OCI-M2 (cell line): ENCODE measurements around the gene FAM98A.

Source experiments
- DNase-seq: peaks from one replicate; lab custom pipeline; 2025; ENCODE audit not compliant: unreplicated experiment; lab: John Stamatoyannopoulos, UW

The FAM98A gene

GRCh38 chr2:33599175-33599942 lies at the start of gene FAM98A:
FAM98A (minus strand) TSS chr2:33599299; CDS start chr2:33599221, 78 bp downstream.
- peak; percentile 86 for DNase-seq

GRCh38 chr2:33645861-33646260 lies 46.8 kb upstream of the FAM98A start:
- DNase-seq: no peak

GRCh38 chr2:33644215-33644614 lies 45.1 kb upstream of the FAM98A start:
- DNase-seq: no peak

- no peak for DNase-seq
These were observed 36.9 kb upstream of the FAM98A start for GRCh38 chr2:33636001-33636400.

- DNase-seq: no peak
These were observed 35.3 kb upstream of the FAM98A start for GRCh38 chr2:33634261-33634910.

GRCh38 chr2:33633315-33633714 lies 34.2 kb upstream of the FAM98A start:
- DNase-seq: no peak

GRCh38 chr2:33632831-33633230 lies 33.7 kb upstream of the FAM98A start:
- no peak for DNase-seq

GRCh38 chr2:33628031-33628827 lies 29.1 kb upstream of the FAM98A start:
- DNase-seq: no peak

- no peak for DNase-seq
These were observed 19.9 kb upstream of the FAM98A start for GRCh38 chr2:33619028-33619427.

- no peak for DNase-seq
These were observed 18.9 kb upstream of the FAM98A start for GRCh38 chr2:33617989-33618388.

GRCh38 chr2:33617401-33617800 lies 18.3 kb upstream of the FAM98A start:
- DNase-seq: no peak

- no peak for DNase-seq
These were observed 17.8 kb upstream of the FAM98A start for GRCh38 chr2:33616873-33617272.

- DNase-seq: no peak
These were observed 15.1 kb upstream of the FAM98A start for GRCh38 chr2:33614190-33614589.

- no peak for DNase-seq
These were observed 8.8 kb upstream of the FAM98A start for GRCh38 chr2:33607905-33608304.

- no peak for DNase-seq
These were observed 8.2 kb upstream of the FAM98A start for GRCh38 chr2:33607251-33607721.

- no peak for DNase-seq
These were observed 7.5 kb upstream of the FAM98A start for GRCh38 chr2:33606622-33607021.

GRCh38 chr2:33606100-33606499 lies 7.0 kb upstream of the FAM98A start:
- DNase-seq: no peak

GRCh38 chr2:33605056-33605455 lies 6.0 kb upstream of the FAM98A start:
- no peak for DNase-seq

GRCh38 chr2:33603416-33603815 lies 4.3 kb upstream of the FAM98A start:
- no peak for DNase-seq

GRCh38 chr2:33602201-33602830 lies 3.2 kb upstream of the FAM98A start:
- no peak for DNase-seq

GRCh38 chr2:33599943-33600192 lies 769 bp upstream of the FAM98A start:
- DNase-seq: no peak
